HEK293 (cell line): Measurements from ENCODE around the gene C1QTNF12.

Experiments used
- CTCF ChIP-seq: fragments of 450-650 bp; formaldehyde crosslinking; IDR thresholded peaks from 2 replicates; pipeline ENCODE4 v1.5.1; 2016; ENCODE audit warnings: missing biosample characterization, missing genetic modification characterization
- ELK4 ChIP-seq: IDR thresholded peaks from 2 replicates; pipeline ENCODE4 v1.6.1; 2011; ENCODE audit warnings: mild to moderate bottlenecking, low read depth, low read length, borderline replicate concordance
- GLI4 ChIP-seq: fragments of 450-650 bp; formaldehyde crosslinking; IDR thresholded peaks from 2 replicates; pipeline ENCODE4 v1.5.1; 2016; ENCODE audit warnings: missing biosample characterization, missing genetic modification characterization
- SETDB1 ChIP-seq: IDR thresholded peaks from one replicate; pipeline ENCODE4 v1.6.1; 2017; ENCODE audit warnings: mild to moderate bottlenecking, low read length, moderate library complexity, mixed read lengths; ENCODE audit not compliant: insufficient read length
- TCF7L2 ChIP-seq: IDR thresholded peaks from 2 replicates; pipeline ENCODE4 v1.6.1; 2011; ENCODE audit warnings: low read depth, mild to moderate bottlenecking, inconsistent platforms, low read length, moderate library complexity, borderline replicate concordance
- YY1 ChIP-seq: fragments of 450-650 bp; formaldehyde crosslinking; IDR thresholded peaks from 2 replicates; pipeline ENCODE4 v1.5.1; 2018; ENCODE audit warnings: missing biosample characterization, missing genetic modification characterization
- ZEB2 ChIP-seq: fragments of 450-650 bp; formaldehyde crosslinking; IDR thresholded peaks from 2 replicates; pipeline ENCODE4 v1.5.1; 2016; ENCODE audit warnings: missing biosample characterization, missing genetic modification characterization
- ZNF114 ChIP-seq: fragments of 450-650 bp; formaldehyde crosslinking; IDR thresholded peaks from 2 replicates; pipeline ENCODE4 v1.5.0; 2017; ENCODE audit warnings: missing biosample characterization, missing genetic modification characterization
- ZNF76 ChIP-seq: fragments of 450-650 bp; formaldehyde crosslinking; IDR thresholded peaks from 2 replicates; pipeline ENCODE4; 2016; ENCODE audit warnings: low read depth, missing biosample characterization, missing genetic modification characterization, borderline replicate concordance

GRCh38 chr1:1216770-1217620 lies 29.5 kb downstream of the C1QTNF12 start:
- TF ChIP-seq SETDB1: no peak
- no peak for TF ChIP-seq TCF7L2
- TF ChIP-seq CTCF (tag by site-specific recombination): no peak
- TF ChIP-seq GLI4: no peak
- TF ChIP-seq ELK4: no peak
- TF ChIP-seq YY1 (tag by site-specific recombination): no peak
- TF ChIP-seq ZEB2 (tag by site-specific recombination): no peak
- no peak for TF ChIP-seq ZNF76 (tag by site-specific recombination)
- no peak for TF ChIP-seq ZNF114 (tag by site-specific recombination)
